HEK293T (cell line): ENCODE results near the gene SGCA.

Experiments
- ARNT ChIP-seq: fragments of 450-650 bp; IDR thresholded peaks from 2 replicates; pipeline ENCODE4 v1.6.1; 2017; ENCODE audit warnings: mild to moderate bottlenecking
- ELF4 ChIP-seq: fragments of 450-650 bp; IDR thresholded peaks from 2 replicates; pipeline ENCODE4 v1.6.1; 2017; ENCODE audit warnings: antibody characterized with exemption
- FOXM1 ChIP-seq: fragments of 450-650 bp; IDR thresholded peaks from 2 replicates; pipeline ENCODE4 v1.6.1; 2017; ENCODE audit warnings: mild to moderate bottlenecking, borderline replicate concordance
- L3MBTL2 ChIP-seq: fragments of 450-650 bp; conservative IDR thresholded peaks from 2 replicates; pipeline ENCODE4 v1.6.1; 2016; ENCODE audit warnings: mild to moderate bottlenecking
- NFRKB ChIP-seq: fragments of 450-650 bp; IDR thresholded peaks from 2 replicates; pipeline ENCODE4 v1.6.1; 2016; ENCODE audit warnings: mild to moderate bottlenecking, moderate library complexity
- SP1 ChIP-seq: fragments of 450-650 bp; IDR thresholded peaks from 2 replicates; pipeline ENCODE4 v1.6.1; 2017
- SUZ12 ChIP-seq: fragments of 450-650 bp; IDR thresholded peaks from 2 replicates; pipeline ENCODE4 v1.6.1; 2016; ENCODE audit warnings: mild to moderate bottlenecking
- TARDBP ChIP-seq: fragments of 450-650 bp; IDR thresholded peaks from 2 replicates; pipeline ENCODE4 v1.6.1; 2016
- TF ChIP-seq, protein P1 (sequence below): fragments of 450-650 bp; IDR thresholded peaks from 2 replicates; pipeline ENCODE4 v1.6.1; 2016

DNA sequence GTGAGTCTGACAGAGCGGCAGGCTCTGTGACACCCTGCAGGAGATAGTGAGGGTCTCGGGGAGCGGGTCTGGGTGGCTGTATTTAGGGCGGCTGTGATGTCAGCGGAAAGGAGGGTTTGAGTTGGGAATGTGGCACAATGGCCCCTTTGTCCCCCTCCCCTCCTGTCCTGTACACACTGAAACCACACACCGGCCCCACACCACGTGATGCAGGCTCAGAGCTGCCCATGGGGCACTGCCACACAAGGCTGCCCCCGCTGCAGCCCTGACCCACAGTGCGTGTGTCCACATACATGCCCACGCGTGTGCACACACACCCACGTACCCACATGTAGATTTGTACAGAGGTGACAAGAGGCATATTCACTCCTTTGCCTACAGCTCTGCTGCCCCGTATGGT, 15.3 kb downstream of the SGCA start:
- TF ChIP-seq TARDBP (no peak), NFRKB (no peak), L3MBTL2 (no peak), SUZ12 (no peak), ARNT (no peak), SP1 (no peak), FOXM1 (no peak), ELF4 (no peak)
- TF ChIP-seq, protein P1, sequence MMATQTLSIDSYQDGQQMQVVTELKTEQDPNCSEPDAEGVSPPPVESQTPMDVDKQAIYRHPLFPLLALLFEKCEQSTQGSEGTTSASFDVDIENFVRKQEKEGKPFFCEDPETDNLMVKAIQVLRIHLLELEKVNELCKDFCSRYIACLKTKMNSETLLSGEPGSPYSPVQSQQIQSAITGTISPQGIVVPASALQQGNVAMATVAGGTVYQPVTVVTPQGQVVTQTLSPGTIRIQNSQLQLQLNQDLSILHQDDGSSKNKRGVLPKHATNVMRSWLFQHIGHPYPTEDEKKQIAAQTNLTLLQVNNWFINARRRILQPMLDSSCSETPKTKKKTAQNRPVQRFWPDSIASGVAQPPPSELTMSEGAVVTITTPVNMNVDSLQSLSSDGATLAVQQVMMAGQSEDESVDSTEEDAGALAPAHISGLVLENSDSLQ, result no peak
